ENCODE data around the gene NHS.

DNA sequence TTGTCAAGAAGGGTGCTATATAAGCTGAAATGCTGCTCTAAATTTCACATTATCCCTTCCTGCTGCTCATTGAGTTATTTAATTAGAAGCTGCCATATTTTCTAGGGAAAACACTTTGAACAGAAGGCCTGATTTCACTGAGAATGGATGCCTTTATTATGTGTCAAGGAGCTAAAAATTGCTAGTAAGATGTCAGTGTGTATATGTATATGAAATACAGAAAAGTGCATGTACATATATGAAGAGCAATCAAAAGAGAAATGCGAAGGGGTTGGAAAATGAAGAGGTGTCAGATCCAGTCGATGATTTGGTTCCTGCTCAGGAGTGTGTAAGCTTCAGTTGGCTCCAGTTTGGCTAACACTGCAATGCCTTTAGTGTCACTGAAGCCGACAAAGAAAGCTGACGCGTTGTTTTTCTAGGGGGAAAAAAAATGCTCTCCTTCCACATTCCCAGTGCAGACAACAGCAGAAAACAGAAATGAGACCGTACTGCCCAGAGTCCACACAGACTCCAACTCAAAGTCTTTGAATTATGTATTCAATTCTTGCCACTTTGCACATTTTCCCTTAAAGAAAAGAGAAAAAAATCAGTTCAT, 154.2 kb downstream of the NHS start:
- TF ChIP-seq, protein P1, sequence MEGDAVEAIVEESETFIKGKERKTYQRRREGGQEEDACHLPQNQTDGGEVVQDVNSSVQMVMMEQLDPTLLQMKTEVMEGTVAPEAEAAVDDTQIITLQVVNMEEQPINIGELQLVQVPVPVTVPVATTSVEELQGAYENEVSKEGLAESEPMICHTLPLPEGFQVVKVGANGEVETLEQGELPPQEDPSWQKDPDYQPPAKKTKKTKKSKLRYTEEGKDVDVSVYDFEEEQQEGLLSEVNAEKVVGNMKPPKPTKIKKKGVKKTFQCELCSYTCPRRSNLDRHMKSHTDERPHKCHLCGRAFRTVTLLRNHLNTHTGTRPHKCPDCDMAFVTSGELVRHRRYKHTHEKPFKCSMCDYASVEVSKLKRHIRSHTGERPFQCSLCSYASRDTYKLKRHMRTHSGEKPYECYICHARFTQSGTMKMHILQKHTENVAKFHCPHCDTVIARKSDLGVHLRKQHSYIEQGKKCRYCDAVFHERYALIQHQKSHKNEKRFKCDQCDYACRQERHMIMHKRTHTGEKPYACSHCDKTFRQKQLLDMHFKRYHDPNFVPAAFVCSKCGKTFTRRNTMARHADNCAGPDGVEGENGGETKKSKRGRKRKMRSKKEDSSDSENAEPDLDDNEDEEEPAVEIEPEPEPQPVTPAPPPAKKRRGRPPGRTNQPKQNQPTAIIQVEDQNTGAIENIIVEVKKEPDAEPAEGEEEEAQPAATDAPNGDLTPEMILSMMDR (IDR thresholded peaks at IDR 0.05), result no peak
- no peak for TF ChIP-seq POLR2A (IDR thresholded peaks at IDR 0.05)
